ENCODE measurements around the gene PHLDB1.

DNA sequence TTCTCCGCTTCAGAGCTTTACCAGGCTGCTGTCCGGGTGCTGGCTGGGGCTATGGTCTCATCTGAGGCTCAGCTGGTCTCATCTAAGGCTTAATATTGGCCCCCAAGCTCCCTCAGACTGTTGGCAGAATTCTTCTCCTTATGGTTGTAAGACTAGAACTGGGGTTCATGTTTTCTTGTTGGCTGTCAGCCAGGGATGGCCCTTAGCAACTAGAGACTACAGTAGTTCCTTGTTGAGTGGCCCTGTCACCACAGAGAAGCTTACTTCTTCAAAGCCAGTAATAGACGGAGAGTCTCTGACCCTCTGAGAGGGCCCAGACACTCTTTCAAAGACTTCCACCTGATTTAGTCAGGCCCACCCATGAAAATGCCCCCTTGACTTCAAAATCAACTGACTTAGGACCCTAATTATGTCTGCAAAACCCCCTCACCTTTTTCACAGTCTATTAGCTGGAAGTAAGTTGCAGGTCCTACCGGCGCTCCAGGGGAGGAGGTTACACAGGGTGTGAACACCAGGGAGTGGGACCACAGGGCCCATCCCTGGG is 96.2 kb downstream of the PHLDB1 start:
- TF ChIP-seq JUND (IDR thresholded peaks at IDR 0.05): no peak
- TF ChIP-seq, protein P1, sequence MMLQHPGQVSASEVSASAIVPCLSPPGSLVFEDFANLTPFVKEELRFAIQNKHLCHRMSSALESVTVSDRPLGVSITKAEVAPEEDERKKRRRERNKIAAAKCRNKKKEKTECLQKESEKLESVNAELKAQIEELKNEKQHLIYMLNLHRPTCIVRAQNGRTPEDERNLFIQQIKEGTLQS (IDR thresholded peaks at IDR 0.05): no peak
- TF ChIP-seq, protein P2, sequence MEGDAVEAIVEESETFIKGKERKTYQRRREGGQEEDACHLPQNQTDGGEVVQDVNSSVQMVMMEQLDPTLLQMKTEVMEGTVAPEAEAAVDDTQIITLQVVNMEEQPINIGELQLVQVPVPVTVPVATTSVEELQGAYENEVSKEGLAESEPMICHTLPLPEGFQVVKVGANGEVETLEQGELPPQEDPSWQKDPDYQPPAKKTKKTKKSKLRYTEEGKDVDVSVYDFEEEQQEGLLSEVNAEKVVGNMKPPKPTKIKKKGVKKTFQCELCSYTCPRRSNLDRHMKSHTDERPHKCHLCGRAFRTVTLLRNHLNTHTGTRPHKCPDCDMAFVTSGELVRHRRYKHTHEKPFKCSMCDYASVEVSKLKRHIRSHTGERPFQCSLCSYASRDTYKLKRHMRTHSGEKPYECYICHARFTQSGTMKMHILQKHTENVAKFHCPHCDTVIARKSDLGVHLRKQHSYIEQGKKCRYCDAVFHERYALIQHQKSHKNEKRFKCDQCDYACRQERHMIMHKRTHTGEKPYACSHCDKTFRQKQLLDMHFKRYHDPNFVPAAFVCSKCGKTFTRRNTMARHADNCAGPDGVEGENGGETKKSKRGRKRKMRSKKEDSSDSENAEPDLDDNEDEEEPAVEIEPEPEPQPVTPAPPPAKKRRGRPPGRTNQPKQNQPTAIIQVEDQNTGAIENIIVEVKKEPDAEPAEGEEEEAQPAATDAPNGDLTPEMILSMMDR (IDR thresholded peaks at IDR 0.05; ENCODE audit: low read depth, low read length, missing input control): no peak
- no peak for TF ChIP-seq RAD21 (IDR thresholded peaks at IDR 0.05)
- no peak for TF ChIP-seq RXRA (IDR thresholded peaks at IDR 0.05)
- TF ChIP-seq, protein P3, sequence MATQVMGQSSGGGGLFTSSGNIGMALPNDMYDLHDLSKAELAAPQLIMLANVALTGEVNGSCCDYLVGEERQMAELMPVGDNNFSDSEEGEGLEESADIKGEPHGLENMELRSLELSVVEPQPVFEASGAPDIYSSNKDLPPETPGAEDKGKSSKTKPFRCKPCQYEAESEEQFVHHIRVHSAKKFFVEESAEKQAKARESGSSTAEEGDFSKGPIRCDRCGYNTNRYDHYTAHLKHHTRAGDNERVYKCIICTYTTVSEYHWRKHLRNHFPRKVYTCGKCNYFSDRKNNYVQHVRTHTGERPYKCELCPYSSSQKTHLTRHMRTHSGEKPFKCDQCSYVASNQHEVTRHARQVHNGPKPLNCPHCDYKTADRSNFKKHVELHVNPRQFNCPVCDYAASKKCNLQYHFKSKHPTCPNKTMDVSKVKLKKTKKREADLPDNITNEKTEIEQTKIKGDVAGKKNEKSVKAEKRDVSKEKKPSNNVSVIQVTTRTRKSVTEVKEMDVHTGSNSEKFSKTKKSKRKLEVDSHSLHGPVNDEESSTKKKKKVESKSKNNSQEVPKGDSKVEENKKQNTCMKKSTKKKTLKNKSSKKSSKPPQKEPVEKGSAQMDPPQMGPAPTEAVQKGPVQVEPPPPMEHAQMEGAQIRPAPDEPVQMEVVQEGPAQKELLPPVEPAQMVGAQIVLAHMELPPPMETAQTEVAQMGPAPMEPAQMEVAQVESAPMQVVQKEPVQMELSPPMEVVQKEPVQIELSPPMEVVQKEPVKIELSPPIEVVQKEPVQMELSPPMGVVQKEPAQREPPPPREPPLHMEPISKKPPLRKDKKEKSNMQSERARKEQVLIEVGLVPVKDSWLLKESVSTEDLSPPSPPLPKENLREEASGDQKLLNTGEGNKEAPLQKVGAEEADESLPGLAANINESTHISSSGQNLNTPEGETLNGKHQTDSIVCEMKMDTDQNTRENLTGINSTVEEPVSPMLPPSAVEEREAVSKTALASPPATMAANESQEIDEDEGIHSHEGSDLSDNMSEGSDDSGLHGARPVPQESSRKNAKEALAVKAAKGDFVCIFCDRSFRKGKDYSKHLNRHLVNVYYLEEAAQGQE (IDR thresholded peaks at IDR 0.05): no peak
- no peak for TF ChIP-seq SP1 (IDR thresholded peaks at IDR 0.05)
- TF ChIP-seq, protein P4, sequence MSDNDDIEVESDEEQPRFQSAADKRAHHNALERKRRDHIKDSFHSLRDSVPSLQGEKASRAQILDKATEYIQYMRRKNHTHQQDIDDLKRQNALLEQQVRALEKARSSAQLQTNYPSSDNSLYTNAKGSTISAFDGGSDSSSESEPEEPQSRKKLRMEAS (IDR thresholded peaks at IDR 0.05): no peak
- TF ChIP-seq YY1 (IDR thresholded peaks at IDR 0.05): no peak
- TF ChIP-seq, protein P5, sequence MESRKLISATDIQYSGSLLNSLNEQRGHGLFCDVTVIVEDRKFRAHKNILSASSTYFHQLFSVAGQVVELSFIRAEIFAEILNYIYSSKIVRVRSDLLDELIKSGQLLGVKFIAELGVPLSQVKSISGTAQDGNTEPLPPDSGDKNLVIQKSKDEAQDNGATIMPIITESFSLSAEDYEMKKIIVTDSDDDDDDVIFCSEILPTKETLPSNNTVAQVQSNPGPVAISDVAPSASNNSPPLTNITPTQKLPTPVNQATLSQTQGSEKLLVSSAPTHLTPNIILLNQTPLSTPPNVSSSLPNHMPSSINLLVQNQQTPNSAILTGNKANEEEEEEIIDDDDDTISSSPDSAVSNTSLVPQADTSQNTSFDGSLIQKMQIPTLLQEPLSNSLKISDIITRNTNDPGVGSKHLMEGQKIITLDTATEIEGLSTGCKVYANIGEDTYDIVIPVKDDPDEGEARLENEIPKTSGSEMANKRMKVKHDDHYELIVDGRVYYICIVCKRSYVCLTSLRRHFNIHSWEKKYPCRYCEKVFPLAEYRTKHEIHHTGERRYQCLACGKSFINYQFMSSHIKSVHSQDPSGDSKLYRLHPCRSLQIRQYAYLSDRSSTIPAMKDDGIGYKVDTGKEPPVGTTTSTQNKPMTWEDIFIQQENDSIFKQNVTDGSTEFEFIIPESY (IDR thresholded peaks at IDR 0.05): no peak
- no peak for TF ChIP-seq NR2F2 (IDR thresholded peaks at IDR 0.05)
